WTC11 (cell line): Measurements from ENCODE around the gene ANGEL2. TPM values are rescaled to one million over a fixed set of nuclear protein-coding genes. Genes with fewer than 3 reads are reported as not detected.
A peak's percentile ranks its signal among the peaks of the same experiment; 100 is the strongest.

Experiments used
- ATAC-seq: fragments of 200-7000 bp; cut with Tn5 transposase; 2 replicates; pipeline ENCODE4 v1.10.0; 2021; ENCODE audit warnings: mild to moderate bottlenecking, moderate library complexity
- CTCF ChIA-PET: fragments of 300-600 bp; sonication (Branson Sonifier 250); formaldehyde crosslinking; loops from one replicate; lab custom pipeline; 2021; ENCODE audit warnings: antibody characterized with exemption; lab: Charles Lee
- POLR2A ChIA-PET: fragments of 350-600 bp; sonication (Branson Sonifier 250); formaldehyde crosslinking; loops from one replicate; lab custom pipeline; 2021; ENCODE audit warnings: antibody characterized with exemption; lab: Charles Lee
- DNase-seq: peaks from one replicate; pipeline ENCODE4 v3.0.0; 2021; ENCODE audit warnings: low spot score
- H3K27ac Mint-ChIP-seq: 2 replicates; pipeline ENCODE4 v1.8.0; 2021; ENCODE audit warnings: mixed read lengths
- H3K27me3 Mint-ChIP-seq: 2 replicates; pipeline ENCODE4 v1.8.0; 2021; ENCODE audit warnings: low read depth, mild to moderate bottlenecking, moderate library complexity, mixed read lengths
- H3K36me3 Mint-ChIP-seq: 2 replicates; pipeline ENCODE4 v1.8.0; 2021; ENCODE audit warnings: mixed read lengths
- H3K4me1 Mint-ChIP-seq: 2 replicates; pipeline ENCODE4 v1.8.0; 2022; ENCODE audit warnings: mixed read lengths
- H3K4me3 Mint-ChIP-seq: 2 replicates; pipeline ENCODE4 v1.8.0; 2021; ENCODE audit warnings: mild to moderate bottlenecking, moderate library complexity, mixed read lengths
- H3K9me3 Mint-ChIP-seq: 2 replicates; pipeline ENCODE4 v1.8.0; 2021; ENCODE audit warnings: mixed read lengths
- FOXJ3 ChIP-seq: sonication (generic); formaldehyde crosslinking; IDR thresholded peaks from 2 replicates; pipeline ENCODE4 v1.9.0; 2021; ENCODE audit warnings: missing genetic modification reagents, mild to moderate bottlenecking, borderline replicate concordance
- FOXK1 ChIP-seq: sonication (generic); formaldehyde crosslinking; IDR thresholded peaks from 2 replicates; pipeline ENCODE4 v1.8.0; 2022; ENCODE audit warnings: mild to moderate bottlenecking, moderate library complexity, missing genetic modification reagents
- IRF2 ChIP-seq: sonication (generic); formaldehyde crosslinking; IDR thresholded peaks from 2 replicates; pipeline ENCODE4 v1.8.0; 2022; ENCODE audit warnings: low read depth, missing genetic modification reagents, borderline replicate concordance
- JUN ChIP-seq: sonication (generic); formaldehyde crosslinking; IDR thresholded peaks from 2 replicates; pipeline ENCODE4 v1.8.0; 2023; ENCODE audit warnings: mild to moderate bottlenecking, missing genetic modification reagents
- MYBL2 ChIP-seq: sonication (generic); formaldehyde crosslinking; IDR thresholded peaks from 2 replicates; pipeline ENCODE4 v1.8.1; 2023; ENCODE audit warnings: mild to moderate bottlenecking, moderate library complexity, missing genetic modification reagents
- NFYB ChIP-seq: sonication (generic); formaldehyde crosslinking; conservative IDR thresholded peaks from 2 replicates; pipeline ENCODE4 v1.8.0; 2022; ENCODE audit warnings: low read depth, missing genetic modification reagents
- SMAD3 ChIP-seq: sonication (generic); formaldehyde crosslinking; IDR thresholded peaks from 2 replicates; pipeline ENCODE4 v1.8.0; 2022; ENCODE audit warnings: missing genetic modification reagents, mild to moderate bottlenecking, borderline replicate concordance
- TP53 ChIP-seq: sonication (generic); formaldehyde crosslinking; IDR thresholded peaks from 2 replicates; pipeline ENCODE4 v1.8.1; 2023; ENCODE audit warnings: mild to moderate bottlenecking, missing genetic modification reagents
- ZNF232 ChIP-seq: sonication (generic); formaldehyde crosslinking; IDR thresholded peaks from 2 replicates; pipeline ENCODE4 v1.8.0; 2022; ENCODE audit warnings: mild to moderate bottlenecking, missing genetic modification reagents
- ZNF317 ChIP-seq: sonication (generic); formaldehyde crosslinking; IDR thresholded peaks from 2 replicates; pipeline ENCODE4 v1.8.1; 2023; ENCODE audit warnings: low read depth, mild to moderate bottlenecking, moderate library complexity, missing genetic modification reagents, borderline replicate concordance
- total RNA-seq: library from RNA; stranded (reverse); gene quantifications from 3 replicates; pipeline ENCODE4 v1.2.3, GENCODE V29; 2021
- TF ChIP-seq, protein P1 (sequence below): sonication (generic); formaldehyde crosslinking; IDR thresholded peaks from 2 replicates; pipeline ENCODE4 v1.8.1; 2023; ENCODE audit warnings: mild to moderate bottlenecking, missing genetic modification reagents, borderline replicate concordance
- TF ChIP-seq, protein P2 (sequence below): fragments of 200-600 bp; IDR thresholded peaks from 2 replicates; pipeline ENCODE4 v1.8.0; 2022; ENCODE audit warnings: antibody characterized with exemption
- TF ChIP-seq, protein P3 (sequence below): sonication (generic); formaldehyde crosslinking; IDR thresholded peaks from 2 replicates; pipeline ENCODE4 v1.8.1; 2023; ENCODE audit warnings: mild to moderate bottlenecking, missing genetic modification reagents, moderate library complexity
- TF ChIP-seq, protein P4 (sequence below): fragments of 250-450 bp; sonication (Bioruptor Pico); IDR thresholded peaks from 2 replicates; pipeline ENCODE4 v1.9.0; 2021; ENCODE audit warnings: mild to moderate bottlenecking, borderline replicate concordance
- TF ChIP-seq, protein P5 (sequence below): sonication (generic); formaldehyde crosslinking; IDR thresholded peaks from 2 replicates; pipeline ENCODE4 v1.8.0; 2023; ENCODE audit warnings: missing genetic modification reagents
- TF ChIP-seq, protein P6 (sequence below): sonication (generic); formaldehyde crosslinking; IDR thresholded peaks from 2 replicates; pipeline ENCODE4 v1.8.0; 2022; ENCODE audit warnings: mild to moderate bottlenecking, missing genetic modification reagents
- TF ChIP-seq, protein P7 (sequence below): sonication (generic); formaldehyde crosslinking; IDR thresholded peaks from 2 replicates; pipeline ENCODE4 v1.8.1; 2023; ENCODE audit warnings: mild to moderate bottlenecking, missing genetic modification reagents
- TF ChIP-seq, protein P8 (sequence below): sonication (generic); formaldehyde crosslinking; IDR thresholded peaks from 2 replicates; pipeline ENCODE4 v1.8.1; 2023; ENCODE audit warnings: mild to moderate bottlenecking, moderate library complexity, missing genetic modification reagents

ANGEL2 gene
- total RNA-seq, 1 experiment from 2014 or later: 38.6 TPM

DNA sequence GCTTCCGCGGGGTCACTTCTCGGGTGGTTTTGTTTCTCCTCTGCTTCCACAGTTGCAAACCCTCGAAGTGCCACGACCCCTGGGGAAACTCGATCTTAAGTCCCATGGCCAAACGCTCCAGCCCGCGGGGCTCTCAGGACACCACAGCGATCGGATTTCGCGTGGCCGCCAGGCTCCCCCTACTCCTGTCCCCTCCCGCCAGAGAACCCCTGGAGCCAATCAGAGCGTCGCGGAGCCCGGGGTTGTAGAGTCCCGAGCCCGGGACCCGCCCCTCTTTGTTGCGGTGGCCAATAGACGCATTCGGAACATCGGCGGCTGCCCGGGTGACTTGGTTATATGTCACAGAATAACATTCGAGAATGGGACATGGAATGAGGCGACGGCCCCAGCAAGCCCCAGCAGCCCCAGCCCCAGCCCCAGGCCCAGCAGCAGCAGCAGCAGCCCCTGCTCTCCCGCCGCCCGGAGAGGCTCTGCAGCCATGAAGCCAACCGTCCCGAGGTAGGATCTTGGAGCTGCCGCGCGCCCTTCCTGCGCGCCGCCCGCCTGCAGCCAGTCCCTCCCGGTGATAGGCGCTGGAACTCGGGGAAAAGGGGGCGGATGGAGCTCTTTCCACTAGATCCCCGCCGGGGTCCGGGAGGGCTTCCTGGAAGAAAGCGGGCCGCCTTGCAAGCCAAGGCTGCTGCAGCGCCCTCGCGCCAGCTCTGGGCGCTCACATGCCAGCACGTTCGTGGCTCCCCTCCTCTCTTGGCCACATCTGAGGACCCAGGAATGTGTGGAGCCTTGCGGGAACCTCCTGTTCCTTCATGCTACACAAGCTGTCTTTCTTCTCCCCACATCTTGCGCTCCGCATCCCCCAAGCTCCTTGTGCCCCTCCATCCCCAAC lies 65.2 kb downstream of the ANGEL2 start, which contains the start of gene VASH2 (continued):
- TF ChIP-seq, protein P1, sequence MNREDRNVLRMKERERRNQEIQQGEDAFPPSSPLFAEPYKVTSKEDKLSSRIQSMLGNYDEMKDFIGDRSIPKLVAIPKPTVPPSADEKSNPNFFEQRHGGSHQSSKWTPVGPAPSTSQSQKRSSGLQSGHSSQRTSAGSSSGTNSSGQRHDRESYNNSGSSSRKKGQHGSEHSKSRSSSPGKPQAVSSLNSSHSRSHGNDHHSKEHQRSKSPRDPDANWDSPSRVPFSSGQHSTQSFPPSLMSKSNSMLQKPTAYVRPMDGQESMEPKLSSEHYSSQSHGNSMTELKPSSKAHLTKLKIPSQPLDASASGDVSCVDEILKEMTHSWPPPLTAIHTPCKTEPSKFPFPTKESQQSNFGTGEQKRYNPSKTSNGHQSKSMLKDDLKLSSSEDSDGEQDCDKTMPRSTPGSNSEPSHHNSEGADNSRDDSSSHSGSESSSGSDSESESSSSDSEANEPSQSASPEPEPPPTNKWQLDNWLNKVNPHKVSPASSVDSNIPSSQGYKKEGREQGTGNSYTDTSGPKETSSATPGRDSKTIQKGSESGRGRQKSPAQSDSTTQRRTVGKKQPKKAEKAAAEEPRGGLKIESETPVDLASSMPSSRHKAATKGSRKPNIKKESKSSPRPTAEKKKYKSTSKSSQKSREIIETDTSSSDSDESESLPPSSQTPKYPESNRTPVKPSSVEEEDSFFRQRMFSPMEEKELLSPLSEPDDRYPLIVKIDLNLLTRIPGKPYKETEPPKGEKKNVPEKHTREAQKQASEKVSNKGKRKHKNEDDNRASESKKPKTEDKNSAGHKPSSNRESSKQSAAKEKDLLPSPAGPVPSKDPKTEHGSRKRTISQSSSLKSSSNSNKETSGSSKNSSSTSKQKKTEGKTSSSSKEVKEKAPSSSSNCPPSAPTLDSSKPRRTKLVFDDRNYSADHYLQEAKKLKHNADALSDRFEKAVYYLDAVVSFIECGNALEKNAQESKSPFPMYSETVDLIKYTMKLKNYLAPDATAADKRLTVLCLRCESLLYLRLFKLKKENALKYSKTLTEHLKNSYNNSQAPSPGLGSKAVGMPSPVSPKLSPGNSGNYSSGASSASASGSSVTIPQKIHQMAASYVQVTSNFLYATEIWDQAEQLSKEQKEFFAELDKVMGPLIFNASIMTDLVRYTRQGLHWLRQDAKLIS (CRISPR knock-in tag): 0 out of 2 replicates have a peak, but pooled peaks have one; percentile 35
- TF ChIP-seq, protein P2, sequence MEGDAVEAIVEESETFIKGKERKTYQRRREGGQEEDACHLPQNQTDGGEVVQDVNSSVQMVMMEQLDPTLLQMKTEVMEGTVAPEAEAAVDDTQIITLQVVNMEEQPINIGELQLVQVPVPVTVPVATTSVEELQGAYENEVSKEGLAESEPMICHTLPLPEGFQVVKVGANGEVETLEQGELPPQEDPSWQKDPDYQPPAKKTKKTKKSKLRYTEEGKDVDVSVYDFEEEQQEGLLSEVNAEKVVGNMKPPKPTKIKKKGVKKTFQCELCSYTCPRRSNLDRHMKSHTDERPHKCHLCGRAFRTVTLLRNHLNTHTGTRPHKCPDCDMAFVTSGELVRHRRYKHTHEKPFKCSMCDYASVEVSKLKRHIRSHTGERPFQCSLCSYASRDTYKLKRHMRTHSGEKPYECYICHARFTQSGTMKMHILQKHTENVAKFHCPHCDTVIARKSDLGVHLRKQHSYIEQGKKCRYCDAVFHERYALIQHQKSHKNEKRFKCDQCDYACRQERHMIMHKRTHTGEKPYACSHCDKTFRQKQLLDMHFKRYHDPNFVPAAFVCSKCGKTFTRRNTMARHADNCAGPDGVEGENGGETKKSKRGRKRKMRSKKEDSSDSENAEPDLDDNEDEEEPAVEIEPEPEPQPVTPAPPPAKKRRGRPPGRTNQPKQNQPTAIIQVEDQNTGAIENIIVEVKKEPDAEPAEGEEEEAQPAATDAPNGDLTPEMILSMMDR: no peak
- peak; percentile 72 for TF ChIP-seq NFYB (CRISPR knock-in tag)
- TF ChIP-seq ZNF317 (CRISPR knock-in tag): no peak
- TF ChIP-seq, protein P3, sequence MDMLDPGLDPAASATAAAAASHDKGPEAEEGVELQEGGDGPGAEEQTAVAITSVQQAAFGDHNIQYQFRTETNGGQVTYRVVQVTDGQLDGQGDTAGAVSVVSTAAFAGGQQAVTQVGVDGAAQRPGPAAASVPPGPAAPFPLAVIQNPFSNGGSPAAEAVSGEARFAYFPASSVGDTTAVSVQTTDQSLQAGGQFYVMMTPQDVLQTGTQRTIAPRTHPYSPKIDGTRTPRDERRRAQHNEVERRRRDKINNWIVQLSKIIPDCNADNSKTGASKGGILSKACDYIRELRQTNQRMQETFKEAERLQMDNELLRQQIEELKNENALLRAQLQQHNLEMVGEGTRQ (CRISPR knock-in tag): no peak
- TF ChIP-seq, protein P4, sequence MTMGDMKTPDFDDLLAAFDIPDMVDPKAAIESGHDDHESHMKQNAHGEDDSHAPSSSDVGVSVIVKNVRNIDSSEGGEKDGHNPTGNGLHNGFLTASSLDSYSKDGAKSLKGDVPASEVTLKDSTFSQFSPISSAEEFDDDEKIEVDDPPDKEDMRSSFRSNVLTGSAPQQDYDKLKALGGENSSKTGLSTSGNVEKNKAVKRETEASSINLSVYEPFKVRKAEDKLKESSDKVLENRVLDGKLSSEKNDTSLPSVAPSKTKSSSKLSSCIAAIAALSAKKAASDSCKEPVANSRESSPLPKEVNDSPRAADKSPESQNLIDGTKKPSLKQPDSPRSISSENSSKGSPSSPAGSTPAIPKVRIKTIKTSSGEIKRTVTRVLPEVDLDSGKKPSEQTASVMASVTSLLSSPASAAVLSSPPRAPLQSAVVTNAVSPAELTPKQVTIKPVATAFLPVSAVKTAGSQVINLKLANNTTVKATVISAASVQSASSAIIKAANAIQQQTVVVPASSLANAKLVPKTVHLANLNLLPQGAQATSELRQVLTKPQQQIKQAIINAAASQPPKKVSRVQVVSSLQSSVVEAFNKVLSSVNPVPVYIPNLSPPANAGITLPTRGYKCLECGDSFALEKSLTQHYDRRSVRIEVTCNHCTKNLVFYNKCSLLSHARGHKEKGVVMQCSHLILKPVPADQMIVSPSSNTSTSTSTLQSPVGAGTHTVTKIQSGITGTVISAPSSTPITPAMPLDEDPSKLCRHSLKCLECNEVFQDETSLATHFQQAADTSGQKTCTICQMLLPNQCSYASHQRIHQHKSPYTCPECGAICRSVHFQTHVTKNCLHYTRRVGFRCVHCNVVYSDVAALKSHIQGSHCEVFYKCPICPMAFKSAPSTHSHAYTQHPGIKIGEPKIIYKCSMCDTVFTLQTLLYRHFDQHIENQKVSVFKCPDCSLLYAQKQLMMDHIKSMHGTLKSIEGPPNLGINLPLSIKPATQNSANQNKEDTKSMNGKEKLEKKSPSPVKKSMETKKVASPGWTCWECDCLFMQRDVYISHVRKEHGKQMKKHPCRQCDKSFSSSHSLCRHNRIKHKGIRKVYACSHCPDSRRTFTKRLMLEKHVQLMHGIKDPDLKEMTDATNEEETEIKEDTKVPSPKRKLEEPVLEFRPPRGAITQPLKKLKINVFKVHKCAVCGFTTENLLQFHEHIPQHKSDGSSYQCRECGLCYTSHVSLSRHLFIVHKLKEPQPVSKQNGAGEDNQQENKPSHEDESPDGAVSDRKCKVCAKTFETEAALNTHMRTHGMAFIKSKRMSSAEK (CRISPR knock-in tag): no peak
- TF ChIP-seq ZNF232 (CRISPR knock-in tag): 0 out of 2 replicates have a peak, but pooled peaks have one; percentile 24
- no peak for TF ChIP-seq FOXJ3 (CRISPR knock-in tag)

DNA sequence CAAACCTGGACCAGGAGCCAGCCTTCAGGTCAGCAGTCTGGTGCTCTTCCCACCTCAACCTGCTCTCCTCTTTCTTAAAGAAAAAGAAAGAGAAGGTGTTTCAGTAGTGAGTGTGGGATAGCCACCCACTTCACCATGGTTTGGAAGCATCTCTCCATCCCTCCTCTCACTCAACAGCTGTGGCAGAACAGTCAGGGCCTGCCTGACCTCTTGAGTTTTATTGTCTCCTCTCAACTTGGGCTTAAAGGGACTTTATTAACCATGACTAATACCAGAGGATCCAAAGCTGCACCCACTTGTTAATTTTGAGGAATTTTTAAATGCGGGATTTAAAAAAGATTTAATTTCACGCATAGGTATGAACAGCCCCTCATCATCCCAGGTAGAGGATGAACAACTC lies 65.9 kb downstream of the ANGEL2 start:
- Mint-ChIP-seq H3K27ac (0 out of 2 replicates have a peak overlapping the region, but pooled peaks have one; percentile 60), H3K4me3 (peak overlapping the region; percentile 89), H3K27me3 (peaks cover 14% of the 10 kb centered on the region), H3K36me3 (peaks cover 41% of the 10 kb centered on the region), H3K9me3 (peaks cover 10% of the 10 kb centered on the region)
- POLR2A ChIA-PET: no interaction called here
- CTCF ChIA-PET: no interaction called here
- no peak for ATAC-seq
- DNase-seq: no peak
- TF ChIP-seq, protein P5, sequence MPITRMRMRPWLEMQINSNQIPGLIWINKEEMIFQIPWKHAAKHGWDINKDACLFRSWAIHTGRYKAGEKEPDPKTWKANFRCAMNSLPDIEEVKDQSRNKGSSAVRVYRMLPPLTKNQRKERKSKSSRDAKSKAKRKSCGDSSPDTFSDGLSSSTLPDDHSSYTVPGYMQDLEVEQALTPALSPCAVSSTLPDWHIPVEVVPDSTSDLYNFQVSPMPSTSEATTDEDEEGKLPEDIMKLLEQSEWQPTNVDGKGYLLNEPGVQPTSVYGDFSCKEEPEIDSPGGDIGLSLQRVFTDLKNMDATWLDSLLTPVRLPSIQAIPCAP (CRISPR knock-in tag): no peak
- no peak for TF ChIP-seq JUN
- no peak for TF ChIP-seq MYBL2 (CRISPR knock-in tag)
- no peak for TF ChIP-seq TP53 (CRISPR knock-in tag)
- TF ChIP-seq, protein P6, sequence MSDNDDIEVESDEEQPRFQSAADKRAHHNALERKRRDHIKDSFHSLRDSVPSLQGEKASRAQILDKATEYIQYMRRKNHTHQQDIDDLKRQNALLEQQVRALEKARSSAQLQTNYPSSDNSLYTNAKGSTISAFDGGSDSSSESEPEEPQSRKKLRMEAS (CRISPR knock-in tag): no peak
- TF ChIP-seq, protein P7, sequence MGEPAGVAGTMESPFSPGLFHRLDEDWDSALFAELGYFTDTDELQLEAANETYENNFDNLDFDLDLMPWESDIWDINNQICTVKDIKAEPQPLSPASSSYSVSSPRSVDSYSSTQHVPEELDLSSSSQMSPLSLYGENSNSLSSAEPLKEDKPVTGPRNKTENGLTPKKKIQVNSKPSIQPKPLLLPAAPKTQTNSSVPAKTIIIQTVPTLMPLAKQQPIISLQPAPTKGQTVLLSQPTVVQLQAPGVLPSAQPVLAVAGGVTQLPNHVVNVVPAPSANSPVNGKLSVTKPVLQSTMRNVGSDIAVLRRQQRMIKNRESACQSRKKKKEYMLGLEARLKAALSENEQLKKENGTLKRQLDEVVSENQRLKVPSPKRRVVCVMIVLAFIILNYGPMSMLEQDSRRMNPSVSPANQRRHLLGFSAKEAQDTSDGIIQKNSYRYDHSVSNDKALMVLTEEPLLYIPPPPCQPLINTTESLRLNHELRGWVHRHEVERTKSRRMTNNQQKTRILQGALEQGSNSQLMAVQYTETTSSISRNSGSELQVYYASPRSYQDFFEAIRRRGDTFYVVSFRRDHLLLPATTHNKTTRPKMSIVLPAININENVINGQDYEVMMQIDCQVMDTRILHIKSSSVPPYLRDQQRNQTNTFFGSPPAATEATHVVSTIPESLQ: no peak
- TF ChIP-seq, protein P8, sequence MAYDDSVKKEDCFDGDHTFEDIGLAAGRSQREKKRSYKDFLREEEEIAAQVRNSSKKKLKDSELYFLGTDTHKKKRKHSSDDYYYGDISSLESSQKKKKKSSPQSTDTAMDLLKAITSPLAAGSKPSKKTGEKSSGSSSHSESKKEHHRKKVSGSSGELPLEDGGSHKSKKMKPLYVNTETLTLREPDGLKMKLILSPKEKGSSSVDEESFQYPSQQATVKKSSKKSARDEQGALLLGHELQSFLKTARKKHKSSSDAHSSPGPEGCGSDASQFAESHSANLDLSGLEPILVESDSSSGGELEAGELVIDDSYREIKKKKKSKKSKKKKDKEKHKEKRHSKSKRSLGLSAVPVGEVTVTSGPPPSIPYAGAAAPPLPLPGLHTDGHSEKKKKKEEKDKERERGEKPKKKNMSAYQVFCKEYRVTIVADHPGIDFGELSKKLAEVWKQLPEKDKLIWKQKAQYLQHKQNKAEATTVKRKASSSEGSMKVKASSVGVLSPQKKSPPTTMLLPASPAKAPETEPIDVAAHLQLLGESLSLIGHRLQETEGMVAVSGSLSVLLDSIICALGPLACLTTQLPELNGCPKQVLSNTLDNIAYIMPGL (CRISPR knock-in tag): no peak
- TF ChIP-seq IRF2 (CRISPR knock-in tag): no peak
- no peak for TF ChIP-seq NFYB (CRISPR knock-in tag)
- no peak for TF ChIP-seq FOXK1
- no peak for TF ChIP-seq SMAD3
- TF ChIP-seq, all 79 proteins: peak for 0
- H3K4me1 Mint-ChIP-seq: peaks cover 59% of the 10 kb centered on the region
